ENCODE measurements around the gene RSBN1L. TPM values are rescaled to one million over a fixed set of nuclear protein-coding genes. Genes with fewer than 3 reads are reported as not detected.
"Not testable (repeated sequence)": the region's sequence is repeated elsewhere in the genome, so short reads cannot be mapped to it uniquely, and the experiment has no call there.

RSBN1L gene
- total RNA-seq, 1 donor from 2014 or later = 7.8 TPM

GRCh38 chr7:77702968-77703472 is 6.8 kb downstream of the RSBN1L start:
- no peak for DNase-seq
- no peak for TF ChIP-seq CTCF (IDR thresholded peaks at IDR 0.05; ENCODE audit: borderline replicate concordance)
- intact Hi-C loops (cut with micrococcal nuclease) = no loop called here
- peaks cover 59% of the 10 kb centered on the region for H3K4me1 ChIP-seq
- H3K4me3 ChIP-seq = no peak overlapping the region
- no peaks in the 10 kb centered on the region for H3K27me3 ChIP-seq (ENCODE audit: low read depth)
- no peaks in the 10 kb centered on the region for H3K9me3 ChIP-seq (replicated peaks)
- H3K27ac ChIP-seq (replicated peaks) = no peak overlapping the region
- H3K36me3 ChIP-seq = peaks cover 10% of the 10 kb centered on the region

GRCh38 chr7:77703669-77704068 is 7.4 kb downstream of the RSBN1L start:
- H3K9me3 ChIP-seq (replicated peaks); H3K36me3 ChIP-seq; H3K27ac ChIP-seq (replicated peaks); DNase-seq; intact Hi-C loops (cut with micrococcal nuclease); H3K27me3 ChIP-seq (ENCODE audit: low read depth); H3K4me3 ChIP-seq: not testable (repeated sequence)
- peaks cover 57% of the 10 kb centered on the region for H3K4me1 ChIP-seq

- Histone ChIP-seq H3K27ac (replicated peaks) (no peak overlapping the region), H3K9me3 (replicated peaks) (no peaks in the 10 kb centered on the region), H3K27me3 (ENCODE audit: low read depth) (no peaks in the 10 kb centered on the region), H3K4me3 (no peak overlapping the region), H3K4me1 (peaks cover 48% of the 10 kb centered on the region), H3K36me3 (peaks cover 10% of the 10 kb centered on the region)
- no peak for TF ChIP-seq CTCF (IDR thresholded peaks at IDR 0.05; ENCODE audit: borderline replicate concordance)
- no peak for DNase-seq
- intact Hi-C loops (cut with micrococcal nuclease) = no loop called here
Measured at GRCh38 chr7:77707504-77707992, 11.3 kb downstream of the RSBN1L start.

GRCh38 chr7:77710067-77710466 is 13.8 kb downstream of the RSBN1L start:
- intact Hi-C loops (cut with micrococcal nuclease) = no loop called here
- H3K9me3 ChIP-seq (replicated peaks) = no peaks in the 10 kb centered on the region
- peaks cover 10% of the 10 kb centered on the region for H3K36me3 ChIP-seq
- TF ChIP-seq CTCF (IDR thresholded peaks at IDR 0.05; ENCODE audit: borderline replicate concordance) = no peak
- H3K4me3 ChIP-seq = no peak overlapping the region
- no peak overlapping the region for H3K27ac ChIP-seq (replicated peaks)
- no peaks in the 10 kb centered on the region for H3K27me3 ChIP-seq (ENCODE audit: low read depth)
- DNase-seq = no peak
- peaks cover 42% of the 10 kb centered on the region for H3K4me1 ChIP-seq

GRCh38 chr7:77710861-77711260 is 14.6 kb downstream of the RSBN1L start:
- intact Hi-C loops (cut with micrococcal nuclease) = no loop called here
- H3K4me1 ChIP-seq = peaks cover 49% of the 10 kb centered on the region

More at GRCh38 chr7:77710861-77711260, 14.6 kb downstream of the RSBN1L start:
- H3K36me3 ChIP-seq = peaks cover 7% of the 10 kb centered on the region
- H3K9me3 ChIP-seq (replicated peaks) = no peaks in the 10 kb centered on the region
- no peaks in the 10 kb centered on the region for H3K27me3 ChIP-seq (ENCODE audit: low read depth)
- no peak overlapping the region for H3K27ac ChIP-seq (replicated peaks)
- no peak overlapping the region for H3K4me3 ChIP-seq
- no peak for TF ChIP-seq CTCF (IDR thresholded peaks at IDR 0.05; ENCODE audit: borderline replicate concordance)
- no peak for DNase-seq
